PC-3 (cell line): ENCODE measurements around the gene MCTP2. TPM values are rescaled to one million over a fixed set of nuclear protein-coding genes. Genes with fewer than 3 reads are reported as not detected.

ENCODE experiments used
- ATAC-seq: fragments of 200-7000 bp; cut with Tn5 transposase; 2 replicates; pipeline ENCODE4 v1.9.1; 2020; ENCODE audit warnings: mild to moderate bottlenecking, moderate library complexity
- BruUV-seq: library from RNA; stranded (reverse); fragments of 400-500 nt; replicated peaks from 2 replicates; lab custom pipeline; 2021; lab: Mats Ljungman, UMichigan
- CTCF ChIA-PET: fragments of 300-600 bp; sonication (Branson Sonifier 250); formaldehyde crosslinking; loops from one replicate; lab custom pipeline; 2022; ENCODE audit warnings: antibody characterized with exemption; lab: Charles Lee
- POLR2A ChIA-PET: fragments of 300-600 bp; sonication (Branson Sonifier 250); formaldehyde crosslinking; loops from one replicate; lab custom pipeline; 2022; ENCODE audit warnings: antibody characterized with exemption; ENCODE audit not compliant: unreplicated experiment; lab: Charles Lee
- DNase-seq: peaks from one replicate; pipeline ENCODE4 v3.0.0-alpha.2; 2015
- H2AFZ ChIP-seq: fragments of 300-600 bp; sonication (generic); 2 replicates; pipeline ENCODE4 v1.6.0; 2016; ENCODE audit warnings: antibody characterized with exemption, low read length
- H3F3A ChIP-seq: fragments of 300-600 bp; sonication (generic); one replicate; pipeline ENCODE4 v1.6.0; 2017; ENCODE audit warnings: antibody characterized with exemption, low read length, control low read depth, mild to moderate bottlenecking; ENCODE audit not compliant: unreplicated experiment
- H3K27ac ChIP-seq: fragments of 300-600 bp; sonication (generic); 2 replicates; pipeline ENCODE4 v1.5.1; 2016; ENCODE audit warnings: mild to moderate bottlenecking, low read length
- H3K27me3 ChIP-seq: fragments of 300-600 bp; sonication (generic); 2 replicates; pipeline ENCODE4 v1.6.1; 2016; ENCODE audit warnings: low read length, mixed read lengths
- H3K36me3 ChIP-seq: fragments of 300-600 bp; sonication (generic); 2 replicates; pipeline ENCODE4 v1.6.1; 2016; ENCODE audit warnings: low read depth, mixed run types, low read length, mixed read lengths
- H3K4me1 ChIP-seq: fragments of 300-600 bp; sonication (generic); 2 replicates; pipeline ENCODE4 v1.5.1; 2016; ENCODE audit warnings: low read length; ENCODE audit not compliant: insufficient read depth
- H3K4me2 ChIP-seq: fragments of 300-600 bp; sonication (generic); 2 replicates; pipeline ENCODE4 v1.6.0; 2016; ENCODE audit warnings: low read length
- H3K4me3 ChIP-seq: fragments of 300-600 bp; sonication (generic); 2 replicates; pipeline ENCODE4 v1.5.1; 2016; ENCODE audit warnings: mild to moderate bottlenecking, low read length, mixed read lengths
- H3K79me2 ChIP-seq: fragments of 300-600 bp; sonication (generic); 2 replicates; pipeline ENCODE4 v1.6.1; 2017; ENCODE audit warnings: low read length, mixed read lengths
- H3K9ac ChIP-seq: fragments of 300-600 bp; sonication (generic); 2 replicates; pipeline ENCODE4 v1.6.0; 2016; ENCODE audit warnings: mild to moderate bottlenecking, low read length
- H3K9me2 ChIP-seq: fragments of 300-600 bp; sonication (generic); replicated peaks from 2 replicates; pipeline ENCODE4 v1.6.1; 2016; ENCODE audit warnings: mixed run types, low read length, mixed read lengths
- H3K9me3 ChIP-seq: fragments of 300-600 bp; sonication (generic); 2 replicates; pipeline ENCODE4 v1.6.1; 2016; ENCODE audit warnings: low read length, mixed read lengths
- H4K20me1 ChIP-seq: fragments of 300-600 bp; sonication (generic); 2 replicates; pipeline ENCODE4 v1.6.1; 2016; ENCODE audit warnings: low read length, mixed read lengths
- CTCF ChIP-seq: fragments of 300-600 bp; sonication (generic); conservative IDR thresholded peaks from 2 replicates; pipeline ENCODE4 v1.5.1; 2017; ENCODE audit warnings: antibody characterized with exemption, low read depth, mild to moderate bottlenecking, low read length
- EZH2 ChIP-seq: fragments of 300-600 bp; sonication (generic); IDR thresholded peaks from one replicate; pipeline ENCODE4 v1.6.1; 2017; ENCODE audit warnings: antibody characterized with exemption, mild to moderate bottlenecking, low read length; ENCODE audit not compliant: unreplicated experiment
- EZH2phosphoT487 ChIP-seq: fragments of 300-600 bp; sonication (generic); IDR thresholded peaks from 2 replicates; pipeline ENCODE4 v1.6.1; 2018; ENCODE audit warnings: mild to moderate bottlenecking, antibody characterized with exemption, low read length, borderline replicate concordance
- intact Hi-C: fragments of 100-400 bp; cut with micrococcal nuclease; formaldehyde crosslinking; loops from 2 replicates; pipeline ENCODE4 v1.9.0; 2023
- total RNA-seq: library from RNA; depleted of rRNA; stranded (reverse); fragments of >200 nt; gene quantifications from 2 replicates; pipeline ENCODE4 v1.2.3, GENCODE V29; 2014

The MCTP2 gene
- total RNA-seq, 1 experiment from 2014 or later = 6.2 TPM

- BruUV-seq = no TSS peak
- TF ChIP-seq EZH2phosphoT487 (no peak), EZH2 (no peak), CTCF (no peak)
- Histone ChIP-seq H3F3A (no peaks in the 10 kb centered on the region), H3K4me3 (no peak overlapping the region), H3K9me3 (no peaks in the 10 kb centered on the region), H4K20me1 (no peaks in the 10 kb centered on the region), H3K4me1 (no peaks in the 10 kb centered on the region), H3K9ac (no peak overlapping the region), H2AFZ (no peak overlapping the region), H3K36me3 (no peaks in the 10 kb centered on the region), H3K9me2 (no peaks in the 10 kb centered on the region), H3K27me3 (no peaks in the 10 kb centered on the region), H3K79me2 (no peaks in the 10 kb centered on the region), H3K4me2 (no peak overlapping the region), H3K27ac (no peak overlapping the region)
- DNase-seq (no peak), ATAC-seq (no peak)
- ChIA-PET POLR2A (no interaction called here), CTCF (no interaction called here)
- intact Hi-C loops = no loop called here
Measured at GRCh38 chr15:94297558-94297957, 66.2 kb downstream of the MCTP2 start.

GRCh38 chr15:94298364-94298763, 67.0 kb downstream of the MCTP2 start:
- no peaks in the 10 kb centered on the region for H3K9me3 ChIP-seq
- H3K9ac ChIP-seq = no peak overlapping the region
- no peak overlapping the region for H2AFZ ChIP-seq
- no peak for TF ChIP-seq EZH2
- no peaks in the 10 kb centered on the region for H3K36me3 ChIP-seq
- H3K27ac ChIP-seq = no peak overlapping the region
- ChIA-PET CTCF (no interaction called here), POLR2A (no interaction called here)
- H3K4me3 ChIP-seq = no peak overlapping the region
- no peaks in the 10 kb centered on the region for H3K4me1 ChIP-seq
- no TSS peak for BruUV-seq
- no peaks in the 10 kb centered on the region for H3K79me2 ChIP-seq
- H3K9me2 ChIP-seq = no peaks in the 10 kb centered on the region
- ATAC-seq = no peak
- H3K4me2 ChIP-seq = no peak overlapping the region
- H3F3A ChIP-seq = no peaks in the 10 kb centered on the region
- intact Hi-C loops = no loop called here
- H3K27me3 ChIP-seq = no peaks in the 10 kb centered on the region
- H4K20me1 ChIP-seq = no peaks in the 10 kb centered on the region
- no peak for DNase-seq

- Histone ChIP-seq H3K36me3 (no peaks in the 10 kb centered on the region), H4K20me1 (no peaks in the 10 kb centered on the region), H3K79me2 (no peaks in the 10 kb centered on the region), H3K9me2 (no peaks in the 10 kb centered on the region), H3K27me3 (no peaks in the 10 kb centered on the region), H3K27ac (no peak overlapping the region), H3K4me3 (no peak overlapping the region), H3K4me2 (no peak overlapping the region), H3K9ac (no peak overlapping the region), H3F3A (no peaks in the 10 kb centered on the region), H3K9me3 (no peaks in the 10 kb centered on the region), H3K4me1 (no peaks in the 10 kb centered on the region), H2AFZ (no peak overlapping the region)
- ATAC-seq = no peak
- ChIA-PET CTCF (no interaction called here), POLR2A (no interaction called here)
- no peak for DNase-seq
- intact Hi-C loops = no loop called here
- no TSS peak for BruUV-seq
- no peak for TF ChIP-seq CTCF
- TF ChIP-seq EZH2phosphoT487 = no peak
- no peak for TF ChIP-seq EZH2
Measured at GRCh38 chr15:94300612-94301011, 69.3 kb downstream of the MCTP2 start.
